Jurkat, Clone E6-1 (cell line): ENCODE results near the gene TH.
"Not testable (repeated sequence)": the region's sequence is repeated elsewhere in the genome, so short reads cannot be mapped to it uniquely, and the experiment has no call there.

Experiments
- DNase-seq: peaks from one replicate; pipeline ENCODE4 v3.0.0-alpha.2; 2011; ENCODE audit warnings: low read depth, low spot score
- H3K4me3 ChIP-seq: 2 replicates; pipeline ENCODE4 v1.5.1; 2011; ENCODE audit warnings: mild to moderate bottlenecking, low read length, control low read depth, moderate library complexity

TH gene

GRCh38 chr11:2126520-2127085 is 45.0 kb downstream of the TH start:
- no peak for DNase-seq
- H3K4me3 ChIP-seq: no peak overlapping the region

- H3K4me3 ChIP-seq, DNase-seq: not testable (repeated sequence)
Observed at GRCh38 chr11:2124736-2125484, 46.7 kb downstream of the TH start.

- no peak overlapping the region for H3K4me3 ChIP-seq
- no peak for DNase-seq
Observed at GRCh38 chr11:2123628-2123960, 48.0 kb downstream of the TH start.

- H3K4me3 ChIP-seq: no peak overlapping the region
- DNase-seq: no peak
Observed at GRCh38 chr11:2122907-2123627, 48.5 kb downstream of the TH start.

GRCh38 chr11:2122222-2122906 is 49.3 kb downstream of the TH start:
- no peak overlapping the region for H3K4me3 ChIP-seq

GRCh38 chr11:2121227-2122130 is 50.1 kb downstream of the TH start:
- H3K4me3 ChIP-seq: no peak overlapping the region
- DNase-seq: no peak

More at GRCh38 chr11:2122222-2122906, 49.3 kb downstream of the TH start:
- DNase-seq: no peak

- DNase-seq: no peak
- no peak overlapping the region for H3K4me3 ChIP-seq
Observed at GRCh38 chr11:2120359-2121100, 51.1 kb downstream of the TH start.

GRCh38 chr11:2118677-2119076 is 52.9 kb downstream of the TH start:
- DNase-seq: no peak

GRCh38 chr11:2116680-2117079 is 54.9 kb downstream of the TH start:
- DNase-seq: no peak
- H3K4me3 ChIP-seq: no peak overlapping the region

More at GRCh38 chr11:2118677-2119076, 52.9 kb downstream of the TH start:
- no peak overlapping the region for H3K4me3 ChIP-seq

- no peak overlapping the region for H3K4me3 ChIP-seq
- DNase-seq: no peak
Observed at GRCh38 chr11:2115308-2115707, 56.3 kb downstream of the TH start.

GRCh38 chr11:2114430-2115241 is 57.0 kb downstream of the TH start:
- DNase-seq: no peak

More at GRCh38 chr11:2114430-2115241, 57.0 kb downstream of the TH start:
- H3K4me3 ChIP-seq: no peak overlapping the region
